Measurements from ENCODE around the gene SRMS.

SRMS gene

DNA sequence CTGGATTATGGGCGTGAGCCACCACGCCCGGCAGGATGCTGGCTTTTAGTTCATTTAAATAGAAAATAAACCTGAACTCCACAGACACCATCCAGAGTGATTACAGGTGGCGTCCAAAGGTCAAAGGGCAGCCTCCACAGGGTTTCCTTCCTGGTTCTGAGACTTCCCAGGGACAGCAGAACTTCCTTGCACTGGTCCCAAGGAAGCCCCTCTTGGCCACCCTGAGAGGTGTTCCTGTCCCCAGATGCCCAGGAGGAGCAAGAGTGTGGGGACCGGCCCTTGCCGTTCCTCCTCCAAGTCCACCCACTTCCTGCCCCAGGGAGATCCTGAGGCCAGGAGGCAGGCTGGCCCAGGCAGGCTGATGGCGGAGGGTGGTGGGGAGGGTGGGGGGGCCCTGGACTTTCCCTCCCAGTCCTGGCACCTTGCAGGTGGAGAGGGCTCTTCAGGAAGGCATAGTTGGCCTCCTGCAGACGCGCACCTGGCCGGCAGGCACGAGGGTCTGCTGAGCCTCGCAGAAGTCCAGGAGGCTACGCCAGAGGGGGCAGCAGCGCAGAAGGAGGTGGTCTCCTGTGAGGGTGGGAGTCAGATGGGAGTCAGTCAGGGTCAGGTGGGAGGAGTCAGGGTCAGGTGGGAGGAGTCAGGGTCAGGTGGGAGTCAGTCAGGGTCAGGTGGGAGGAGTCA is 11.4 kb upstream of the SRMS start:
- TF ChIP-seq, protein P1, sequence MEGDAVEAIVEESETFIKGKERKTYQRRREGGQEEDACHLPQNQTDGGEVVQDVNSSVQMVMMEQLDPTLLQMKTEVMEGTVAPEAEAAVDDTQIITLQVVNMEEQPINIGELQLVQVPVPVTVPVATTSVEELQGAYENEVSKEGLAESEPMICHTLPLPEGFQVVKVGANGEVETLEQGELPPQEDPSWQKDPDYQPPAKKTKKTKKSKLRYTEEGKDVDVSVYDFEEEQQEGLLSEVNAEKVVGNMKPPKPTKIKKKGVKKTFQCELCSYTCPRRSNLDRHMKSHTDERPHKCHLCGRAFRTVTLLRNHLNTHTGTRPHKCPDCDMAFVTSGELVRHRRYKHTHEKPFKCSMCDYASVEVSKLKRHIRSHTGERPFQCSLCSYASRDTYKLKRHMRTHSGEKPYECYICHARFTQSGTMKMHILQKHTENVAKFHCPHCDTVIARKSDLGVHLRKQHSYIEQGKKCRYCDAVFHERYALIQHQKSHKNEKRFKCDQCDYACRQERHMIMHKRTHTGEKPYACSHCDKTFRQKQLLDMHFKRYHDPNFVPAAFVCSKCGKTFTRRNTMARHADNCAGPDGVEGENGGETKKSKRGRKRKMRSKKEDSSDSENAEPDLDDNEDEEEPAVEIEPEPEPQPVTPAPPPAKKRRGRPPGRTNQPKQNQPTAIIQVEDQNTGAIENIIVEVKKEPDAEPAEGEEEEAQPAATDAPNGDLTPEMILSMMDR (IDR thresholded peaks at IDR 0.05; ENCODE audit: extremely low read depth, insufficient read depth, missing control alignments), result no peak
- DNase-seq (ENCODE audit: low spot score), result no peak
- in situ Hi-C loops (cut with MboI; ENCODE audit: low pct_unique_long_range_greater_than_20kb, low sequenced_read_pairs, unreplicated experiment), result no loop called here

DNA sequence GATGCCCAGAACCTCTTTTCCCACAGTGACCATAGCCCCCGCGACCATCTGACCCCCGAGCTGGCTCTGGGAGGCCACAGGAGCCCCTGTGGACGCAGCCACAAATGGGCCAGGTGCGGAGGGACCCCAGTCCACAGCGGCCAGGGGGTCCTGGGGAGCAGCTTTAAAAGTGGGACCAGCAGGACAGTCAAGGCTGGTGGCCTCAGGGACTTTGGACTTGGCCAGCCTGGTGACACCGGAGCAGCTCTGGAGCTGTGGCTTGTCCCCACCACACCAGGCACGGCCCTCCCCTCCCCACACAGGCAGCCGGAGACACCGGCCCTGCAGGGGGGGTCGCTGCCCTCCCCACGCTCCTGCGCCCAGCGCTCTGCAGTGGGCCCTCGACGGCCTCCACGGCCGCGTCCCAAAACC is 9.9 kb upstream of the SRMS start:
- no peak for DNase-seq (ENCODE audit: low spot score)
- in situ Hi-C loops (cut with MboI; ENCODE audit: low pct_unique_long_range_greater_than_20kb, low sequenced_read_pairs, unreplicated experiment), result no loop called here
- TF ChIP-seq, protein P1 (IDR thresholded peaks at IDR 0.05; ENCODE audit: extremely low read depth, insufficient read depth, missing control alignments), result no peak

DNA sequence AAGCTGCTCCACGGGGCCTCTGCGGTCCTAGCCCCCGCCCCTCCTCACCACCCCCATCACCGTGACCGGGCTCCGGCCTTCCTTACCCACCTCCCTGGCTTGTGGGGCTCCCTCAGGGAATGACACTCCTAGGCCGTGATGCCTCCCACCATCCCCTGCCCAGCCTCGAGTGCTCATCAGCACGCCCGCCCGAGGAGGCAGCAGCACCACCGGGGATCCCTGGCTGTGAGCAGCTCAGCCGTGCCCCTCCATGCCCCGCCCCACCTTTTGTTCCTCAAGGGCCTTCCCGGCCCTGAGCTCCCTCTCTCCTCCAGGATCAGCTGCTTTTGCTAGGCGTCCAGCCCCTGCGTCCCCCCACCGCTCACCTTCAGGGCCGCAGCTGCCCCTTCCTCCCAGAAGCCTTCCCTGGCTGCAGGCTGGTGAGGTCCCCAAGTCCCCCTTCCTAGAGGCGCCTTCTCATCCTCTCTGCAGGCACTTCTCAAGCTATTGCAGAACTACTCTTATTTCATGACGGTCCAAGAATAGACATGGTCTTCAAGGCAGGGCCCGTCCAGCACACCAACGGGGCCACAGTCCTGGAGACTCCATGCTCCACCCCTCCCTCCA is 9.4 kb upstream of the SRMS start:
- TF ChIP-seq, protein P1 (IDR thresholded peaks at IDR 0.05; ENCODE audit: extremely low read depth, insufficient read depth, missing control alignments), result no peak
- in situ Hi-C loops (cut with MboI; ENCODE audit: low pct_unique_long_range_greater_than_20kb, low sequenced_read_pairs, unreplicated experiment), result no loop called here
- DNase-seq (ENCODE audit: low spot score), result no peak

DNA sequence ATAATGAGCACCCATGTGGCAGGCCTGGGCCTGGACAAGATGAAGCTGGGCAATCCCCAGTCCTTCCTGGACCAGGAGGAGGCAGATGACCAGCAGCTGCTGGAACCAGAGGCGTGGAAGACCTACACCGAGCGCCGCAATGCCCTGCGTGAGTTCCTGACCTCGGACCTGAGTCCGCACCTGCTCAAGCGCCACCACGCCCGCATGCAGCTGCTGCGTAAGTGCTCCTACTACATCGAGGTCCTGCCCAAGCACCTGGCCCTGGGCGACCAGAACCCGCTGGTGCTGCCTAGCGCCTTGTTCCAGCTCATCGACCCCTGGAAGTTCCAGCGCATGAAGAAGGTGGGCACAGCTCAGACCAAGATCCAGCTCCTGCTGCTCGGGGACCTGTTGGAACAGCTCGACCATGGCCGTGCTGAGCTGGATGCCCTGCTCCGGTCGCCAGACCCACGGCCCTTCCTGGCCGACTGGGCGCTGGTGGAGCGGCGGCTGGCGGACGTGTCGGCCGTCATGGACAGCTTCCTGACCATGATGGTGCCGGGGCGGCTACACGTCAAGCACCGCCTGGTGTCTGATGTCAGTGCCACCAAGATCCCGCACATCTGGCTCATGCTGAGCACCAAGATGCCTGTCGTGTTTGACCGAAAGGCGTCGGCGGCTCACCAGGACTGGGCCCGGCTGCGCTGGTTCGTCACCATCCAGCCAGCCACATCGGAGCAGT is 8.3 kb upstream of the SRMS start:
- in situ Hi-C loops (cut with MboI; ENCODE audit: low pct_unique_long_range_greater_than_20kb, low sequenced_read_pairs, unreplicated experiment), result no loop called here
- no peak for DNase-seq (ENCODE audit: low spot score)
- TF ChIP-seq, protein P1 (IDR thresholded peaks at IDR 0.05; ENCODE audit: extremely low read depth, insufficient read depth, missing control alignments), result no peak

DNA sequence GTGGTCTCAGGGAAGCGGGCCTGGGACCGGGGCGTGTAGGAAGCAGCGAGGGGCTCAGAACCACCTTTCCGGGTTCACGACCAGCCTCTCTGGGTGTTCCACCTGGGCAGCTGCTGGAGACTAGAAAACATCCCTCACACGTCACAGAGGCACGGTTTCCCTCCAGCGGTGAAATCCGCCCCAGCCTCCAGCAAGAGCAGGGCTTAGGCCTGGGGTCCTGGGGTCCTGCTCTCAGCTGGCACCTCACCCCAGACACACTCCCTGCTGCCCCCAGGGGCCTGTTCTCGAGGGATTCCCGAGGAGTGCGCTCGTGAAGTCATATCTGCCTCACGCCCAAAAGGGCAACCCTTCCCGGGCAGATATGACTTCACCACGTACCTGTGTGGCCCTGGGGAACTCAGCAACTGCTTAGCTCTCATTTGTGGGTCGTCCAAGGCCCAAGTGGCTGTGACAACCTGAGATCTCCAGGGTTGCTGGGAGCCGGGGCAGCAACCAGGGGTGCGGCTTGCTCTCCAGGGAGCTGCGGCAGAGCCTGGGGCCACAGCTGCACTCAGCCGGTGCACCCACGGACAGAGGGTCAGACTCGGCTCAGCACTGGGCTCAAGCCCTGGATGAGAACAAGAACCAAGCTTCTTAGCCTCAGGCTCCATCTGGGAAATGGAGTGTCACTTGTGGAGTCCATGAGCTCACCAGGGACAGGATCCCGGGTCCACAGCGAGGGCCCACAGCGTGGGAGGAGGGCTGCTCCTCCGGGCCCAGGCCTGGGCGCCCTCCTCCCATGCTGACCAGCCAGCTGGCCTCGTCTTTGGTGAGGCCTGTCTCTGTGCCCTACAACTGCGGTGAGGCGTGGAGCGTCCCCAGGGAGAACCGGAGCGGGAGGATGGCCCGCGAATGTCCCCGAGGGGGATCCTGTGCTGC is 7.1 kb upstream of the SRMS start:
- DNase-seq (ENCODE audit: low spot score), result no peak
- in situ Hi-C loops (cut with MboI; ENCODE audit: low pct_unique_long_range_greater_than_20kb, low sequenced_read_pairs, unreplicated experiment), result no loop called here
- TF ChIP-seq, protein P1 (IDR thresholded peaks at IDR 0.05; ENCODE audit: extremely low read depth, insufficient read depth, missing control alignments), result no peak

DNA sequence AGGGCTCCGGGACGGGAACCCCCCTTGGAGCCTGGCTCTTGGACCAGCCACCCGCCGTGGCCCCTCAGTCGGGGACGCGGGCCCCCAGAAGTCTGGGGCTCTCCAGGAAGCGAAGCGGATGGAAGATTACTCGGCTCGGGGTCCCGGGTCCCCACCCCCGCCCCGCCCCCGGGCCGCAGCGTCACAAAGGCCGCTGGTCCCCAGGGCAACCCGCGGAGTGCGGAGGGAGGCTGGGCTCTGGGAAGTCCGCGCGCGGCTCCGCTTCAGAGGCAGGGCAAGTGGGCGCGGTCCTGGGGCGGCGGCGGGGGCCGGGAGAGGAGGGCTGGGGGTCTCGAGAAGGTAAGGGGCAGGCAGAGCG is 6.4 kb upstream of the SRMS start, which contains the start of gene FNDC11:
Gene FNDC11, plus strand, starts transcription at position 227 of the 358 bp plus-strand sequence. CDS start 1,505 bp downstream, outside the sequence.
- TF ChIP-seq, protein P1 (IDR thresholded peaks at IDR 0.05; ENCODE audit: extremely low read depth, insufficient read depth, missing control alignments), result no peak
- peak; percentile 68 for DNase-seq (ENCODE audit: low spot score)
- in situ Hi-C loops (cut with MboI; ENCODE audit: low pct_unique_long_range_greater_than_20kb, low sequenced_read_pairs, unreplicated experiment), result no loop called here

All from GM13977 (cell line).